T47D (cell line): ENCODE results near the gene C10orf90.

Source experiments
- DNase-seq, 2 experiments: peaks; one replicate each; pipeline versions ENCODE4 v3.0.0 to v3.0.0-alpha.2; 2011 to 2012; ENCODE audit warnings: low read depth in 1 of 2, low spot score in 1 of 2
- JUND ChIP-seq: IDR thresholded peaks from 2 replicates; pipeline ENCODE4 v1.6.1; 2012; ENCODE audit warnings: low read depth
- in situ Hi-C: cut with HindIII; loops from 2 replicates; pipeline ENCODE4 v1.10.0; 2016; ENCODE audit warnings: low sequenced_read_pairs, low pct_unique_long_range_greater_than_20kb

The C10orf90 gene

GRCh38 chr10:126437635-126438406 is 232.7 kb downstream of the C10orf90 start:
- DNase-seq = no peak
- no peak for TF ChIP-seq JUND
- in situ Hi-C loops = no loop called here

GRCh38 chr10:126434235-126434634 is 236.3 kb downstream of the C10orf90 start:
- TF ChIP-seq JUND = no peak
- in situ Hi-C loops = no loop called here
- DNase-seq = no peak

- in situ Hi-C loops = no loop called here
- DNase-seq = no peak
- no peak for TF ChIP-seq JUND
These were observed 237.1 kb downstream of the C10orf90 start for GRCh38 chr10:126433351-126433750.

- in situ Hi-C loops = no loop called here
- no peak for DNase-seq
- TF ChIP-seq JUND = no peak
These were observed 238.0 kb downstream of the C10orf90 start for GRCh38 chr10:126432507-126432906.

- no peak for TF ChIP-seq JUND
- in situ Hi-C loops = no loop called here
- DNase-seq = no peak
These were observed 238.7 kb downstream of the C10orf90 start for GRCh38 chr10:126431816-126432215.

GRCh38 chr10:126430512-126430911 is 240.0 kb downstream of the C10orf90 start:
- TF ChIP-seq JUND = no peak
- no peak for DNase-seq
- in situ Hi-C loops = no loop called here

- no peak for TF ChIP-seq JUND
- in situ Hi-C loops = no loop called here
- no peak for DNase-seq
These were observed 241.2 kb downstream of the C10orf90 start for GRCh38 chr10:126429275-126429674.

GRCh38 chr10:126425489-126426065 is 244.9 kb downstream of the C10orf90 start:
- in situ Hi-C loops = no loop called here
- TF ChIP-seq JUND = no peak
- no peak for DNase-seq

GRCh38 chr10:126425032-126425431 is 245.5 kb downstream of the C10orf90 start:
- in situ Hi-C loops = no loop called here
- no peak for TF ChIP-seq JUND

GRCh38 chr10:126423732-126424491 is 246.6 kb downstream of the C10orf90 start:
- no peak for TF ChIP-seq JUND
- in situ Hi-C loops = no loop called here
- no peak for DNase-seq

More at GRCh38 chr10:126425032-126425431, 245.5 kb downstream of the C10orf90 start:
- no peak for DNase-seq

- no peak for DNase-seq
- TF ChIP-seq JUND = no peak
- in situ Hi-C loops = no loop called here
These were observed 247.9 kb downstream of the C10orf90 start for GRCh38 chr10:126422567-126422966.

GRCh38 chr10:126421756-126422256 is 248.7 kb downstream of the C10orf90 start:
- TF ChIP-seq JUND = no peak
- in situ Hi-C loops = no loop called here

More at GRCh38 chr10:126421756-126422256, 248.7 kb downstream of the C10orf90 start:
- DNase-seq = no peak
